HCT116 (cell line): ENCODE measurements around the gene PAX7.
A peak's percentile ranks its signal among the peaks of the same experiment; 100 is the strongest.

Experiments used
- CBX3 ChIP-seq: IDR thresholded peaks from 2 replicates; pipeline ENCODE4 v1.6.1; 2012; ENCODE audit warnings: low read depth
- EZH2 ChIP-seq: fragments of 200-600 bp; sonication (generic); IDR thresholded peaks from 2 replicates; pipeline ENCODE4 v1.6.1; 2017; ENCODE audit warnings: antibody characterized with exemption, mixed run types
- EZH2phosphoT487 ChIP-seq: fragments of 200-600 bp; IDR thresholded peaks from 2 replicates; pipeline ENCODE4 v1.6.1; 2018; ENCODE audit warnings: antibody characterized with exemption, borderline replicate concordance
- FOSL1 ChIP-seq: IDR thresholded peaks from 2 replicates; pipeline ENCODE4 v1.6.1; 2012; ENCODE audit warnings: low read depth
- JUND ChIP-seq: IDR thresholded peaks from 2 replicates; pipeline ENCODE4 v1.6.1; 2012
- POLR2A ChIP-seq: IDR thresholded peaks from 2 replicates; pipeline ENCODE4 v1.7.0; 2011; ENCODE audit warnings: borderline replicate concordance; ENCODE audit not compliant: insufficient read depth, insufficient read length; ENCODE audit errors: extremely low read depth
- RAD21 ChIP-seq: IDR thresholded peaks from 2 replicates; pipeline ENCODE4 v1.6.1; 2012; ENCODE audit warnings: low read depth, mild to moderate bottlenecking
- SP1 ChIP-seq: IDR thresholded peaks from 2 replicates; pipeline ENCODE4 v1.6.1; 2012; ENCODE audit warnings: low read depth
- SRF ChIP-seq: IDR thresholded peaks from 2 replicates; pipeline ENCODE4 v1.6.1; 2012; ENCODE audit warnings: low read depth
- YY1 ChIP-seq: IDR thresholded peaks from 2 replicates; pipeline ENCODE4 v1.6.1; 2011; ENCODE audit warnings: low read length, low read depth, moderate library complexity, mild to moderate bottlenecking; ENCODE audit not compliant: insufficient replicate concordance; ENCODE audit errors: extremely low read depth
- ZFX ChIP-seq: fragments of 450-650 bp; IDR thresholded peaks from 2 replicates; pipeline ENCODE4 v1.6.1; 2017
- TF ChIP-seq, protein P1 (sequence below), 3 experiments: fragments of 200-600 bp in 1 of 3; sonication (generic) in 1 of 3; IDR thresholded peaks in 2 of 3; conservative IDR thresholded peaks in 1 of 3; 2 replicates each; pipeline ENCODE4 v1.5.1; 2012 to 2017; ENCODE audit warnings: low read depth in 2 of 3, low read length in 2 of 3, antibody characterized with exemption in 1 of 3, borderline replicate concordance in 1 of 3, control low read depth in 1 of 3, mild to moderate bottlenecking in 1 of 3, mixed read lengths in 1 of 3, mixed run types in 1 of 3, moderate library complexity in 1 of 3; ENCODE audit not compliant: insufficient read depth in 1 of 3
- TF ChIP-seq, protein P2 (sequence below): IDR thresholded peaks from 2 replicates; pipeline ENCODE4 v1.6.1; 2011; ENCODE audit warnings: mild to moderate bottlenecking, low read length, moderate library complexity; ENCODE audit not compliant: insufficient replicate concordance; ENCODE audit errors: extremely low read depth
- TF ChIP-seq, protein P3 (sequence below): IDR thresholded peaks from 2 replicates; pipeline ENCODE4 v1.6.1; 2012

DNA sequence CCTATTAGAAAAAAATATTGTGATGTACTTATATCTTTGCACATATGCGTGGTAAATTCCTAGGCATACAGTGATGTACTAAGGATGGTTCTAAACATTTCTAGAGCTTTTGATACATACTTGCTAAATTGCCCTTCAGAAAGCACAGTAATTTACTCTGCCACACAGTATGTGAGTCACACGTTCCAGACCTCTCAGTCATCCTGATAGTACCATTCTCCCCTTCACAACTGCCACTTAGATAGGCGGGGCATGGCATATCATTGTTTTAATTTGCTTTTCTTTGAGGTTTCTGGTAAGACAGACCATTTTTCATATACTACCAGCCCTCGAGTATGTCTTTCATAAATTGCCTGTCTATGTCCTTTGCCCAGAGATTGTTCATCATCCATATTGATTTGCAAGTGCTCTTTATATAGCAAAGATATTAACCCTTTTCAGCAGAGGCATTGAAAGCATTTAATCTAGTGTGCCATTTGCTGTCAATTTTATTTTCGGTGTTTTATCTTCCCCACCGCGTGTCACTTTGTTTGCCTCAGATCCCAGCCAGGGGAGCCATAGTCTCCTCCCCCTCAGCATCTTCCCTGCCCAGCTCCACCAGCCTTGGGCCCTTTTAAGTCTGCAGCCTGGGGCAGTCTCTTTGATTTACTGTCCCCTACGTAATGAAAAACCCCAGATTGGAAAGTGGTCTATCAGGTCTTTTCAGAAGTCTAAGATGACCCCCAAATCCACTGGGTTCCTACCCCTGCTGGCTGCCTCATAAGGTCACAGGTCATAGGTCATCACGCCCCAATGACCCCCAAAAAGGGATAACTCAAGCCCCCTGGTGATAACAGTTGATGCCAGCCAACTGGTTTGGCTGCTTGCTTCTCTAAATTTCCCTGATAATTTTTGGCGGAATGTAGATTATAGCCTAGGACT is 11.8 kb upstream of the PAX7 start:
- TF ChIP-seq, protein P1, sequence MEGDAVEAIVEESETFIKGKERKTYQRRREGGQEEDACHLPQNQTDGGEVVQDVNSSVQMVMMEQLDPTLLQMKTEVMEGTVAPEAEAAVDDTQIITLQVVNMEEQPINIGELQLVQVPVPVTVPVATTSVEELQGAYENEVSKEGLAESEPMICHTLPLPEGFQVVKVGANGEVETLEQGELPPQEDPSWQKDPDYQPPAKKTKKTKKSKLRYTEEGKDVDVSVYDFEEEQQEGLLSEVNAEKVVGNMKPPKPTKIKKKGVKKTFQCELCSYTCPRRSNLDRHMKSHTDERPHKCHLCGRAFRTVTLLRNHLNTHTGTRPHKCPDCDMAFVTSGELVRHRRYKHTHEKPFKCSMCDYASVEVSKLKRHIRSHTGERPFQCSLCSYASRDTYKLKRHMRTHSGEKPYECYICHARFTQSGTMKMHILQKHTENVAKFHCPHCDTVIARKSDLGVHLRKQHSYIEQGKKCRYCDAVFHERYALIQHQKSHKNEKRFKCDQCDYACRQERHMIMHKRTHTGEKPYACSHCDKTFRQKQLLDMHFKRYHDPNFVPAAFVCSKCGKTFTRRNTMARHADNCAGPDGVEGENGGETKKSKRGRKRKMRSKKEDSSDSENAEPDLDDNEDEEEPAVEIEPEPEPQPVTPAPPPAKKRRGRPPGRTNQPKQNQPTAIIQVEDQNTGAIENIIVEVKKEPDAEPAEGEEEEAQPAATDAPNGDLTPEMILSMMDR (IDR thresholded peaks at IDR 0.05 in 2 of 3, conservative IDR thresholded peaks at IDR 0.05 in 1 of 3; ENCODE audit: borderline replicate concordance in 1 of 3, insufficient read depth in 1 of 3, low read depth in 2 of 3, low read length in 2 of 3), result no peak
- TF ChIP-seq SP1 (peak; percentile 59), CBX3 (peak; percentile 57; the same call in 1 of the 2 replicates), EZH2 (no peak), POLR2A (no peak), YY1 (no peak), FOSL1 (peak; percentile 92), SRF (peak; percentile 27; the same call in 1 of the 2 replicates), EZH2phosphoT487 (no peak), RAD21 (peak; percentile 3; the same call in 1 of the 2 replicates), ZFX (no peak), JUND (peak; percentile 85)
- TF ChIP-seq, protein P2, sequence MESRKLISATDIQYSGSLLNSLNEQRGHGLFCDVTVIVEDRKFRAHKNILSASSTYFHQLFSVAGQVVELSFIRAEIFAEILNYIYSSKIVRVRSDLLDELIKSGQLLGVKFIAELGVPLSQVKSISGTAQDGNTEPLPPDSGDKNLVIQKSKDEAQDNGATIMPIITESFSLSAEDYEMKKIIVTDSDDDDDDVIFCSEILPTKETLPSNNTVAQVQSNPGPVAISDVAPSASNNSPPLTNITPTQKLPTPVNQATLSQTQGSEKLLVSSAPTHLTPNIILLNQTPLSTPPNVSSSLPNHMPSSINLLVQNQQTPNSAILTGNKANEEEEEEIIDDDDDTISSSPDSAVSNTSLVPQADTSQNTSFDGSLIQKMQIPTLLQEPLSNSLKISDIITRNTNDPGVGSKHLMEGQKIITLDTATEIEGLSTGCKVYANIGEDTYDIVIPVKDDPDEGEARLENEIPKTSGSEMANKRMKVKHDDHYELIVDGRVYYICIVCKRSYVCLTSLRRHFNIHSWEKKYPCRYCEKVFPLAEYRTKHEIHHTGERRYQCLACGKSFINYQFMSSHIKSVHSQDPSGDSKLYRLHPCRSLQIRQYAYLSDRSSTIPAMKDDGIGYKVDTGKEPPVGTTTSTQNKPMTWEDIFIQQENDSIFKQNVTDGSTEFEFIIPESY, result no peak
- TF ChIP-seq, protein P3, sequence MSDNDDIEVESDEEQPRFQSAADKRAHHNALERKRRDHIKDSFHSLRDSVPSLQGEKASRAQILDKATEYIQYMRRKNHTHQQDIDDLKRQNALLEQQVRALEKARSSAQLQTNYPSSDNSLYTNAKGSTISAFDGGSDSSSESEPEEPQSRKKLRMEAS, result no peak
